Fibroblast of mammary gland (primary cell): ENCODE results near the gene PPP4R2.
A peak's percentile ranks its signal among the peaks of the same experiment; 100 is the strongest.

Experiments used
- DNase-seq: peaks from one replicate; pipeline ENCODE4 v3.0.0-alpha.2; 2010; ENCODE audit warnings: low read depth
- H3K4me3 ChIP-seq: 2 replicates; pipeline ENCODE4 v1.5.1; 2011; ENCODE audit warnings: low read depth, mild to moderate bottlenecking, low read length, moderate library complexity; ENCODE audit not compliant: control insufficient read depth
- CTCF ChIP-seq: conservative IDR thresholded peaks from 2 replicates; pipeline ENCODE4 v1.5.1; 2011; ENCODE audit warnings: low read depth, low read length, inconsistent platforms; ENCODE audit not compliant: control insufficient read depth, insufficient read depth

The PPP4R2 gene

GRCh38 chr3:72996473-72997333 is at the start of gene PPP4R2:
TSS of gene PPP4R2 (plus strand) at chr3:72996811. CDS start at chr3:72997038, 227 bp downstream.
- peak within 1 kb of the TSS; percentile 77 for H3K4me3 ChIP-seq
- peak; percentile 81 for DNase-seq
- no peak for TF ChIP-seq CTCF

GRCh38 chr3:72947715-72948490 is 48.7 kb upstream of the PPP4R2 start:
- TF ChIP-seq CTCF: no peak
- DNase-seq: no peak
- no peak overlapping the region for H3K4me3 ChIP-seq

GRCh38 chr3:72949016-72949415 is 47.6 kb upstream of the PPP4R2 start:
- DNase-seq: no peak
- no peak overlapping the region for H3K4me3 ChIP-seq
- TF ChIP-seq CTCF: no peak

- no peak for TF ChIP-seq CTCF
- DNase-seq: no peak
- no peak overlapping the region for H3K4me3 ChIP-seq
Observed at GRCh38 chr3:72950372-72950771, 46.2 kb upstream of the PPP4R2 start.

- DNase-seq: no peak
- TF ChIP-seq CTCF: no peak
- no peak overlapping the region for H3K4me3 ChIP-seq
Observed at GRCh38 chr3:72950801-72951200, 45.8 kb upstream of the PPP4R2 start.

GRCh38 chr3:72951259-72951722 is 45.3 kb upstream of the PPP4R2 start:
- no peak for DNase-seq
- no peak overlapping the region for H3K4me3 ChIP-seq
- no peak for TF ChIP-seq CTCF
